Fibroblast of pulmonary artery (primary cell): ENCODE measurements around the gene PTPN9.
"Not testable (repeated sequence)": the region's sequence is repeated elsewhere in the genome, so short reads cannot be mapped to it uniquely, and the experiment has no call there.

Source experiments
- DNase-seq: peaks from one replicate; pipeline ENCODE4 v3.0.0-alpha.2; 2010; ENCODE audit warnings: low read depth
- H3K4me3 ChIP-seq: replicated peaks from 2 replicates; pipeline ENCODE4 v1.5.1; 2011; ENCODE audit warnings: low read depth, mild to moderate bottlenecking, control low read depth, low read length, moderate library complexity
- CTCF ChIP-seq: IDR thresholded peaks from 2 replicates; pipeline ENCODE4 v1.5.1; 2011; ENCODE audit warnings: mild to moderate bottlenecking, control low read depth, low read length, inconsistent platforms; ENCODE audit errors: missing control alignments

The PTPN9 gene

GRCh38 chr15:75523011-75523410, 56.1 kb downstream of the PTPN9 start:
- no peak for DNase-seq
- H3K4me3 ChIP-seq, result no peak overlapping the region
- no peak for TF ChIP-seq CTCF

- DNase-seq, result no peak
- H3K4me3 ChIP-seq, result no peak overlapping the region
- TF ChIP-seq CTCF, result no peak
Observed at GRCh38 chr15:75517233-75517632, 61.9 kb downstream of the PTPN9 start.

GRCh38 chr15:75508840-75509532, 70.1 kb downstream of the PTPN9 start:
- peak; percentile 82 for TF ChIP-seq CTCF
- no peak overlapping the region for H3K4me3 ChIP-seq
- DNase-seq, result peak; percentile 72

GRCh38 chr15:75502360-75502759, 76.8 kb downstream of the PTPN9 start:
- no peak overlapping the region for H3K4me3 ChIP-seq
- TF ChIP-seq CTCF, result no peak
- no peak for DNase-seq

- H3K4me3 ChIP-seq, result no peak overlapping the region
- no peak for TF ChIP-seq CTCF
- no peak for DNase-seq
Observed at GRCh38 chr15:75493732-75494131, 85.4 kb downstream of the PTPN9 start.

GRCh38 chr15:75483961-75484360, 95.2 kb downstream of the PTPN9 start:
- no peak overlapping the region for H3K4me3 ChIP-seq
- no peak for TF ChIP-seq CTCF
- DNase-seq, result peak; percentile 14

- DNase-seq, result peak; percentile 10
- not testable (repeated sequence) for H3K4me3 ChIP-seq
Observed at GRCh38 chr15:75483556-75483955, 95.6 kb downstream of the PTPN9 start.

- no peak overlapping the region for H3K4me3 ChIP-seq
- TF ChIP-seq CTCF, result no peak
- no peak for DNase-seq
Observed at GRCh38 chr15:75483106-75483505, 96.0 kb downstream of the PTPN9 start.

- not testable (repeated sequence) for DNase-seq, H3K4me3 ChIP-seq
Observed at GRCh38 chr15:75480463-75480862, 98.7 kb downstream of the PTPN9 start.
